Raji (cell line): Measurements from ENCODE around the gene HSPA5.

Source experiments
- POLR2A ChIP-seq: IDR thresholded peaks from 2 replicates; pipeline ENCODE4 v1.6.1; 2011; ENCODE audit warnings: low read depth, low read length, control low read depth; ENCODE audit not compliant: insufficient read depth

The HSPA5 gene

DNA sequence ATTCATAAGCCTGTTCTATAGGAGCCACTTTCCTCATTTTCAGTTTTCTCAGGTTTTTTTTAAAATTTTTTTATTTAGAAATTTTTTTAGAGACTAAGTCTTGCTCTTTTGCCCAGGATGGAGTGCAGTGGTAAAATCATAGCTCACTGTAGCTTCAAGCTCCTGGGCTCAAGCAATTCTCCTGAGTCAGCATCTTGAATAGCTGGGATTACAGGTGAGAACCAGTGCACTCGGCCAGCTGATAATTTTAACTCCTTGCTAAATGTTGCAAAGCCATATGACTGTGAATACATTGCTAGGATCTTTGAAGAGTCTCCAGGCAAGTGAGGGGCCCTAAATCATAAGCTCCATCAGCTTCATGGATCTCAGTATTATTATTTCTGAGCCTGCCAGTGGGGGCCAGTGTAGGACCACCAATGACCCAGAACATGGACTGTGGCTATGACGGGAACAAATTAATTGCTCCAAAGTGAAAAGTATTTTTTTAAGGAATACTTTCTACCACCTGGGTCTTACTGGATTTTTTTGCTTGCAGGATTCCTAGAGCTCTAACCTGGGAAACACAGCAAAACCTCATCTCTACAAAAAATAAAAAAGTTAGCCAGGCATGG, 14.7 kb upstream of the HSPA5 start:
- TF ChIP-seq POLR2A = no peak

DNA sequence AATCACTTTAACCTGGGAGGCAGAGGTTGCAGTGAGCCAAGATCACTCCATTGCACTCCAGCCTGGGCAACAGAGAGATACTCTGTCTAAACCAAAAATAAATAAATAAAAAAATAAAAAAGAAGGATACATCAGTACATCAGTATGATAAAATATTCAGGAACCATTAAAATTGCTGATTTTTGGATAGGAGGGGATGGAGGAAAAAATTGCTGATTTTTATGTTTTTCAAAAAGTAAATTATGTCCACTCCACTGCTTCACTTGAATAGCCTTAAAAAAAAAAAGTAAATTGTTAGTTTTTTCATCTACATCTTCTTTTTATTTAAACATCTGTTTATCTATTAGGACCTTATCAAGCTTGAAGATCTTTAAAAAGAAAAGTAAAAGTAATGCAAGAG, 13.1 kb upstream of the HSPA5 start:
- no peak for TF ChIP-seq POLR2A

- TF ChIP-seq POLR2A = no peak
These were observed 5.1 kb upstream of the HSPA5 start for GRCh38 chr9:125246261-125246667.

DNA sequence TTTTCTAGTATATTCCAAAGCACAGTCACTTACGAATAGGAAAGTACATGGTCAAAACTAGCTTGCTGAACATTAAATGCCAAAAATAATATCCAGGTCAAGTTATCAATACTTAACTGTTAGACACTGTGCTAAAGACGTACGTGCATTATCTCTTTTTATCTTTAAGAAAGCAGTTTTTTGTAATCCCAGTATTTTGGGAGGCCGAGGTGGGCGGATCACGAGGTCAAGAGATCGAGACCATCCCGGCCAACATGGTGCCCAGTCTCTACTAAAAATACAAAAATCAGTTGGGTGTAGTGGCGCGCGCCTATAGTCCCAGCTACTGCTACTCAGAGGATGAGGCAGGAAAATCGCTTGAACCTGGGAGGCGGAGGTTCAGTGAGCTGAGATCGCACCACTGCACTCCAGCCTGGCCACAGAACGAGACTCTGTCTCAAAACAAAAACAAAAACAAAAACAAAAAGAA, 2.7 kb upstream of the HSPA5 start:
- no peak for TF ChIP-seq POLR2A

DNA sequence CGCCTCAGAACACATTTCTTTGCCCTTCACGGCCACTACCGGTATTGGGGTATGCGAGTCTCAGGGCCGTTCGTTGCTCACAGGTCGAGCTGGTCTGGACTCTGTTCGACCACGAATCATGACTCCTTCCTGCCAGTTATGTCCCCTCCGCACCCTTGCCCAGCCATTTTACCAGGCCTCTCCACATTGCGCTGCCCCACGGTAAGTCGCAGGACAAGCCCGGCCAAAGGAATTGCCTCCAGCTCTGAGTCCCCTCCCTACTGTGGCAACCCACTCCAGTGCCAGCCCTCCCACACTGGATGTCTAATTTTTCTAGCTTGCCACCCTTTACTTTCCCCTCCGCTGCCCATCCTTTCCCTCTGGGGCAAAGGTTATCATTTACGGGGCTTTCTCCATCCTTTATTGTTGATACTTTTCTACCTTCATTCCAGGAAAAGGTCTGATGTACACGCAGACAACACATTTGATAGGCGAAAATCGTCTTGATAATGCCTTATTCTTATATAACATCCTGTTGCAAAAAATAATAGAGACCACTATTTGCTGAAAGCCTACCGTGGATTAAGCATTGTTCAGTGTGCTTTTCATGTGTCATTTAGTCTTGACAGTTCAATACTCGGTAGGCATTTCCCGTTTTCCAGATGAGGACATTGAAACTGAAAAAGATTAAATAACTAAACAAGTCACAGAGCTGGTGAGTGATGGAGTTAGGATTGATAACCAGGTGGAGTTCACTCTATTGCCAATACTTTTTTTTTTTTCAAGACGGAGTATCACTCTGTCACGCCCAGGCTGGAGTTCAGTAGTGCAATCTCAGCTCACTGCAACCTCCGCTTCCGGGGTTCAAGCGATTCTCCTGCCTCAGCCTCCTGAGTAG, 958 bp upstream of the HSPA5 start:
- no peak; the same call in 1 of the 2 replicates for TF ChIP-seq POLR2A

DNA sequence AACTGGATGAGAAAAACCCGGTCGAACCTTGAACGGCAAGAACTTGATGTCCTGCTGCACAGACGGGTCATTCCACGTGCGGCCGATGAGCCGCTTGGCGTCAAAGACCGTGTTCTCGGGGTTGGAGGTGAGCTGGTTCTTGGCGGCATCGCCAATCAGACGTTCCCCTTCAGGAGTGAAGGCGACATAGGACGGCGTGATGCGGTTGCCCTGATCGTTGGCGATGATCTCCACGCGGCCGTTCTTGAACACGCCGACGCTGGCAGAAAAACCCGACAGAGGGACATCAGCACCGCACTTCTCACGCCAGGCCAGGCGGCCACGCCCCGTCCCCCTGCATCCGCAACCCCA, 519 bp downstream of the HSPA5 start:
- no peak for TF ChIP-seq POLR2A

- no peak for TF ChIP-seq POLR2A
These were observed 1.2 kb downstream of the HSPA5 start for GRCh38 chr9:125239631-125240597.

GRCh38 chr9:125238915-125239446, 2.2 kb downstream of the HSPA5 start:
- TF ChIP-seq POLR2A = no peak

GRCh38 chr9:125238127-125238914, 2.8 kb downstream of the HSPA5 start:
- no peak for TF ChIP-seq POLR2A

GRCh38 chr9:125235804-125236519, 5.2 kb downstream of the HSPA5 start:
- TF ChIP-seq POLR2A = no peak

DNA sequence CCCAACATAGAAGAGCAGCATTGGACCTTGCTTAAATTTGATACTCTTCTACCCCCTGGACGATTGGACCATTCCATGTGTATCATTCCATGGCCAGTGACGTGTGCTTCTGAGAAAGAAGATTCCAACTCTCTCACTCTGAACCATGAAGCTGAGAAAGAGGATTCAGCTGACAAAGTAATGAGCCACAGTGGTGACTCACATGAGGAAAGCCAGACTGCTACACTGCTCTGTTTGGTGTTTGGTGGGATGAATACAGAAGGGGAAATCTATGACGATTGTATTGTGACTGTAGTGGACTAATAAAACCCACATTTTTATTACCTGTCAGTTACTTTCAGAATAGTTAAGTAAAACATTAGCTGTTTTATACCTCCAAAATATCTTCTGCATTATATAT, 7.5 kb downstream of the HSPA5 start:
- TF ChIP-seq POLR2A = no peak

- TF ChIP-seq POLR2A = no peak
These were observed 13.4 kb downstream of the HSPA5 start for GRCh38 chr9:125227761-125228160.

DNA sequence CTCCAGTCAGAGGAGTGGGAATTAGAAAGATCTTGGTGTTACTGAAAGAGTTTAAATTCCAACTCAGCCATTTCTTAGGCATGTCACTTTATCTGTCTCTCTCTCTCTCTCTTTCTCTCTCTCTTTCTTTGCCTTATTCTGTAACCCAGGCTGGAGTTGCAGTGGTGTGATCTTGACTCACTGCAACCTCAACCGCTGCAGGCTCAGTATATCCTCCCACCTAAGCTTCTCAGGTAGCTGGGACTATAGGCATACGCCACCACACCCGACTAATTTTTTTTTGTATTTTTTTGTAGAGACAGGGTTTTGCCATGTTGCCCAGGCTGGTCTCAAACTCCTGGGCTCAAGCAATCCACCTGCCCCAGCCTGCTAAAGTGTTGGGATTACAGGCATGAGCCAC, 22.5 kb downstream of the HSPA5 start:
- no peak for TF ChIP-seq POLR2A

DNA sequence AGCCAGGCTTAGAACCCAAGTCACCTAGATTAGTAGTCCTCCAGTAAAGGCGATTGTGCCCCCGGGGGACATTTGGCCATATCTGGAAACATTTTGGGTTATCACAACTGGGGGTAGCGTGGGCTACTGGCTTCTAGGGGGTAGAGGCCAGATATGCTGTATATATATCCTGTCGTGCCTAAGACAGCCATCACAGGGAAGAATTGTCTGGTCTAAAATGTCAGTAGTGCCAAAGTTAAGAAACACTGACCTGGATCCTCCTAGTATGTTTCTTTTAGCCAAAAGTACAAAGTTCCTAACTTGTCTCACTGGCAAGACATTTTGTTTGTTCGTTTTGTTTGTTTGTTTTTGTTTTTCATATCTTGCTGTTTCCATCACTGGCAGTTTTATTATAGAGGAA, 27.0 kb downstream of the HSPA5 start:
- TF ChIP-seq POLR2A = no peak
